ENCODE results near the gene SAP30BP.

Gene SAP30BP

DNA sequence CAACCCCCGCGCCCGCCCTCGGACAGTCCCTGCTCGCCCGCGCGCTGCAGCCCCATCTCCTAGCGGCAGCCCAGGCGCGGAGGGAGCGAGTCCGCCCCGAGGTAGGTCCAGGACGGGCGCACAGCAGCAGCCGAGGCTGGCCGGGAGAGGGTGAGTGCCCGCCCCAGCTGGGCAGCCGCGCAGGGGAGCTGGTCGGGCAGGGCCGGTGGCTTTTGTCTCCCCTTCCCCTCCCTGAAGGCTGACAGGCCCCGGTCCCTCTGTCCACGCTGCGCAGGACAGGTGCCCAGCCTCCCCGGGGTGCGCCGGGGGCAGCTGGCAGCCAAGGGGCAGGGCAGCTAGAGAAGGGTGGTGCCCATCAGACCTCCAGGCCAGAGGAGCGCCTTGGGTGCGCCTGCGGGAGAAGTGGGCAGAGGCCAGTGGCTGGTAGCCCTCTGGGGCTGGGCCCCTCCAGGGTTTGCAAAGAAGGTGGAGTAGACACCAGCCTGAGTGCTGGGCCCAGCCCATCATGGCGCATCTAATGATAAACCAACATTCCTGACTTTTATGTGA lies 54.4 kb downstream of the SAP30BP start:
- DNase-seq (ENCODE audit: low read depth), result no peak

DNA sequence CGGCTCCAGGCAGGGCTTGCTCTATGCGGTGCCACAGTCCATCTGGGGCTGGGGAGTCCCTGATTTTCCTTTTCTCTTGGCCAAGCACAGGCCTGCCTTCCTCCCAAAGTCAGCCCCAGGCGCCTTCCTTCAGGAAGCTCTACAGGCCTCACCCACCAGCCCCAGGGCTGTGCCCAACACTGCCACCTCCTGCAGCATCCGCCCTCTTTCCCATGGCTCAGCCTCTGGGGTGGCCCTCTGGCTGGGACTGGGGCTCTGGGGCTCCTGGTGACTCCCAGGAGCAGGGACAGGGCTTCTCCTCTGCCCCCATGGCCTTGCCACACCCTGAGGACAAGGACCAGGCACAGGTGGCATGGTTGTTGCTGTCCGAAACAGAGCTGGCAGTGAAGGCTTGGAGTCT lies 54.9 kb downstream of the SAP30BP start:
- no peak for DNase-seq (ENCODE audit: low read depth)

DNA sequence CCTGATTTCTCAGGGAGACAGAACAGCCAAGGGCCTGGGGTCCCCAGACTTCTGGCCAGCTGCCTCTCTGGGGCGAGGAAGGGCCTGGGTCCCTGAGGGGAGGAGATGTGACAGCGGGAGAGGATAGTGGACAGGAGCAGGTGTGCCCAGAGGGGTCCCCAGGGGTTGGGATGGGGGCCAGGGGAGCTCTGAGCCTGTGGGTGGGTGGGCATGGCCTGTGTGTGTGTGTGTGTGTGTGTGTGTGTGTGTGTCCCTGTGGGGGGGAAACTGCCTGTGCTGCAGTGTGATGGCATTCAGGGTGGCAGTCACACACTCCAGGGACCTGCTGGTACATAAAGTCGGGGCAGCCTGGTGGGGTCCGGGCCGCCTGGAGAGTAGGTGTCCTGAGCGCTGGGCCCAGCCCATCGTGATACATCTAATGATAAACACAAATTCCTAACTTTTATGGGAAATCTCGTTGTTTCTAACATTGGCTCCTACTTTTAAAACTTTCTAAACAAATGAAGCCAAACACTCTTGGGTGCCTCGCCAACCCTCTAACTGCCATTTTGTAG lies 55.5 kb downstream of the SAP30BP start:
- DNase-seq (ENCODE audit: low read depth), result no peak

DNA sequence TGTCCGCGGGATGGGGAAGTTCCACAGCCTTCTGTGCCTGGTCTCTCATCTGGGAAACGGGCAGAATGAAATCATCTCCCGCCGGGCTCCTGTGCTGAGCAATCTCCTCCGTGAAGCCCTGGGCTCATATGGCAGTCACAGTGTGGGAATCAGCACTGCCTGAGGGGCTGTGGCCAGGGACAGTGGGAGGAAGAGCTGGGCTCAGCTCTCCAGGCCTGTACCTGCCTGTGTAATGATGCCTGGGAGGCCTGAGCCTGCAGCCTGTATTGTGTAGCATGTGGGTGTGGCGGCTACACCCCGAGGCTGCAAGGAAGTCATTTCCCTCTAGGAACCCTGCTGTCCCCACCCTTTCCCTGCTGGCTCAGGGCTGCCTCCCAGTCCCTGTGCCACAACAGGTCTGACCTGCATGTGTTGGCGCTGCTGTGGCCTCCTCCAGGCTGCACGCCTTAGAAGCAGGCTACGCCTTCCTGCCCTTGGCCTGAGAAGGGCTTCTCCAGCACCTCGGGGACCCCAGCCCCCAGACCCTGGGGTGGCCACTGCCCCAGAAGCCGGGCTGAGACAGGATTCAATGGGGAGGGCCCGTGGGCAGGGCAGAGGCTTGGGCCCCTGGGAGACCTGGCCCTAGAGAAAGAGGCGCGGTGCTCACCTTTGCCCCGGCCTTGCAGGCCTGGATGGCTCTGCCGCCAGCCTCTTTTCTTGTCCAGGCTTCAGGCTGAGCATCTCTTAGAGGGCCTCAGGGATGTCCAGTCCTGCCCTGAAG lies 56.2 kb downstream of the SAP30BP start:
- DNase-seq (ENCODE audit: low read depth), result no peak

DNA sequence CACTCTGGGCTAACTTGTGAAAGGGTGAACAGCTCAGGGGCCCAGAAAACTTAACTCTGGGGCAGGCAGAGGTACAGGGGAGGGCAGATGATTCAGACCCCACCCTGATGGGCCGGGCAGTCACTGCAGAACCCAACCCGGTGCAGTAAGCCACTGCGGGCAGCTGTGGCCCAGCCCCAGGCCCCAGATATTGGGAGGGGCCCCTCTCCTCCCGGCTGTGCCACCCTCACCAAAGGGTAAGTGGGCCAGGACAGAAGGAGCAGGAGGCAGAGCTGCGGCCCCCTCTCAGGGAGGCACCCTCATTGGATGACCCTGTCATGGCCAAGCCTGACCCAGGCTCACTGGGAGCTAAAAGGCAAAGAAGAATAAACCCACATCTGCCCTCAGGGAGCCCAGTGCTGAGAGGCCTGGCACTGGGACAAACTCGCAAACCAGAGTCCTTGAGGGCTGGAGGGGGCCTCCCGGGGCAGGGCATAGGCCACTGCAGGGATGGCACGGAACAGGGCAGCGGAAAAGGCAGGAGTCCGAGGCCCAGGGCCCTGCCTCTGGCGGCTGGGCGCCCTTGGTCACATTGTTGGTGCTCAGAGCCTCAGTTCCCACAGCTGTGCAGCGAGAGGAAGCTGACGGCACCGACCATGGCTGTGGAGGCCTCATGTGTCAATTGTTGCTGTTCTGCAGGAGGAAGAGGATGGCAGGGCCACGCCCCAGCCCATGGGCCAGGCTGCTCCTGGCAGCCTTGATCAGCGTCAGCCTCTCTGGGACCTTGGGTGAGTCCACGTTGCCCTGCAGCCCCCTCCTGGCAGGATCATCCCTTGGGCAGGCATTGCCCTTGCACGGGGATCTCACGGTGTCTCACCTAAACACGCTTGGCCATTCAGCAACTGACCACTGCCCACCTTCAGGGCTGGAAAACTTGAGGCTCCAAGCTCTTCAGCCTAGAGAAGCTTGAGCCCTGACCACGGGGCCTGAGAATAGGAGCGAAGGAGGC lies 57.2 kb downstream of the SAP30BP start:
- no peak for DNase-seq (ENCODE audit: low read depth)

DNA sequence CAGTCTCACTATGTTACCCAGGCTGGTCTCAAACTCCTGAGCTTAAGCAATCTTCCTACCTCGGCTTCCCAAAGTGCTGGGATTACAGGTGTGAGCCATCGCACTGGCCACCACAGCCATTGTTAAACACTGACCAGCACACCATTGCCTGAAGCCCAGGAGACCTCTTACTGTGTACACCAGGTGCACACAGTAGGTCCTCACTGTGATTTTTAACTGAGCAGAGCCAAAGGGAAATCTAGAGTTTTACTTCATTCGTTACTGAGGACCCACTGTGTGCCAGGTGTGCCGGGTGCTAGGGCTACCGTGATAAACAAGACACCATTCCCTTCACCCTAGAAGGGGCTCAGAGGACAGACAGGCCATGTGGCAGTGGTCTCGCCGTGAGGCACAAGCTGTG lies 58.4 kb downstream of the SAP30BP start:
- no peak for DNase-seq (ENCODE audit: low read depth)

DNA sequence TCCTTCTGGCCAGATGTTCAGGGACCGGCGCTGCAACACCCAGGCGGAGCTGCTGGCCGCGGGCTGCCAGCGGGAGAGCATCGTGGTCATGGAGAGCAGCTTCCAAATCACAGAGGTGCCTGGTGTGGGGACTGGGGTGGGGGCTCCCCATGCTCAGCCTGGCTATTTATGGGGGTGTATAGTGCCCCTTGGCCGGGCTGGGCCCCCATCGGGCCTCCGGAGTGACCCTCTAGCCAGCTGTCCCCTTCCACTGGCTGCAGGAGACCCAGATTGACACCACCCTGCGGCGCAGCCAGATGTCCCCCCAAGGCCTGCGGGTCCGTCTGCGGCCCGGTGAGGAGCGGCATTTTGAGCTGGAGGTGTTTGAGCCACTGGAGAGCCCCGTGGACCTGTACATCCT lies 60.3 kb downstream of the SAP30BP start:
- DNase-seq (ENCODE audit: low read depth), result no peak

DNA sequence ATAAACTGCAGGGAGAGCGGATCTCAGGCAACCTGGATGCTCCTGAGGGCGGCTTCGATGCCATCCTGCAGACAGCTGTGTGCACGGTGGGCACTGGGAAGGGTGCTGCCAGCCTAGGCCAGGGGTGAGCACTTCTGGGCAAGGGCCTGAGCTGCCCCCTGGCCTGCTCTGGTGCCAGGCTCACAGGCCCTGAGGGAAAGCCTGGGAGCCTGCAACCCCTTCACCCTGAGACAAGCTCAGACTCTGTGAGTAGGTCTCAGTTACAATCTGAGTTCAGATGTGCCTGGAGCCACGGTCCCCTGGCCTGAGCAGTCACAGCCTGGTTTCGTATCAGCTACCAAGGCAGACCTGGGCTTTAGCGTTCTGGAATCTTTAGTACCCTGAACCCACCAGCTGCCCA lies 62.2 kb downstream of the SAP30BP start:
- no peak for DNase-seq (ENCODE audit: low read depth)

DNA sequence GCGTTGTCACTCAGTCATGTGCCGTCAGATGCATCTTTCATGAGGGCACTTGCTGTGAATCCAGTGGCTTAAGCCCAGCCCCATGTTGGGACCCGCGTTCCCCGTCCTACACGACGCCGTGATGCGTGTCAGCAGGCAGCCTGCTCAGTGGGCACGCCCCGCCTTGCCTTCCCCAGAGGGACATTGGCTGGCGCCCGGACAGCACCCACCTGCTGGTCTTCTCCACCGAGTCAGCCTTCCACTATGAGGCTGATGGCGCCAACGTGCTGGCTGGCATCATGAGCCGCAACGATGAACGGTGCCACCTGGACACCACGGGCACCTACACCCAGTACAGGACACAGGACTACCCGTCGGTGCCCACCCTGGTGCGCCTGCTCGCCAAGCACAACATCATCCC lies 62.9 kb downstream of the SAP30BP start:
- DNase-seq (ENCODE audit: low read depth), result no peak

DNA sequence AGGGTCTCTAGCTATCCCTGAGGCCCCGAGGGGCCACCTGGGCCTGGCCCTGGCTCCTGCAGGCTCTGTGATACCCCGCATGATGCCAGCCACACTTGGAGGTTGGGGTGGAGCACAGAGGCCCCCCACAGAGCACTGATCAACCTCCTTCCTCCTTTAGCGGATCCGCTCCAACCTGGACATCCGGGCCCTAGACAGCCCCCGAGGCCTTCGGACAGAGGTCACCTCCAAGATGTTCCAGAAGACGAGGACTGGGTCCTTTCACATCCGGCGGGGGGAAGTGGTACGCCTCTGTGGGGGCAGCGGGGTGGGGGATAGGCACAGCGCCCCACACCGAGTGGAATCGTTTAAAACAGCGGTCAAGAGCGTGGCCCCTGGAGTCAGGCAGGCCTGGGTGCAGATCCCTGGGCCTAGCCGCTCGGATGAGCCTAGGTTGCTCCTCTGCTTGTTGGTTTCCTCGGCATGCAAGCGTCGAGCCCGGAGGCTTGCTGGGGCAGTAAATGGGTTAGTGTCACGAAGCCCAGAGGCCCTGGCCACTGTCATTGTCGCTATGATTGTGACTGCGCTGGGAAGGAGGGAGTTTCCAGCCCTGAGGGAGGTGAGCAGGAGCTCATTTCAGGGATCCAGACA lies 64.1 kb downstream of the SAP30BP start:
- DNase-seq (ENCODE audit: low read depth), result no peak

DNA sequence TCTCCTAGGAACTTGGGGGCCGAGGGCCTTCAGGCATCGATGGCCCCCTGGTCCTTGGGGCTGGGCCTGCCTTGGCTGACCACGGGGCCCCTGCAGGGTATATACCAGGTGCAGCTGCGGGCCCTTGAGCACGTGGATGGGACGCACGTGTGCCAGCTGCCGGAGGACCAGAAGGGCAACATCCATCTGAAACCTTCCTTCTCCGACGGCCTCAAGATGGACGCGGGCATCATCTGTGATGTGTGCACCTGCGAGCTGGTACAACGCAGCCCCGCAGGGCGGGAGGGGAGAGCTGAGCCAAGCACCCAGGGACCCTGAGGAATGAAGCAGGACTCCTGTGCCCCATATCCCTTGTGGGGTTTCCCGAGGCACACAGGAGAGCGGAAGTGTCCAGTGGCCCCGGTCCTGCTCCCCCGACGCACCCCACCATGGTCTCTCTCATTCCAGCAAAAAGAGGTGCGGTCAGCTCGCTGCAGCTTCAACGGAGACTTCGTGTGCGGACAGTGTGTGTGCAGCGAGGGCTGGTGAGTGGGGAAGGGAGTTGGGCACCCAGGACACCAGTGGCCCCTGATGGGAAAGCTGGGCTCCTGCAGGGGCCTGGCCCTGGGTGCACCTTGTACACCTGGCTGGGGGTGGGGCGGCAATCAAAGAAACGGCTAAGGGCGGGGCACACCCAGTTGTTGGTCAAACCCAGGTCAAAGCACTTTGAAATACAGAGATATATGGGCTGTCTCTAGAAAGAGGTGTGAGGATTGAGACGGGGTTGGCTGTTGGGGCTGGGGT lies 64.8 kb downstream of the SAP30BP start:
- no peak for DNase-seq (ENCODE audit: low read depth)

DNA sequence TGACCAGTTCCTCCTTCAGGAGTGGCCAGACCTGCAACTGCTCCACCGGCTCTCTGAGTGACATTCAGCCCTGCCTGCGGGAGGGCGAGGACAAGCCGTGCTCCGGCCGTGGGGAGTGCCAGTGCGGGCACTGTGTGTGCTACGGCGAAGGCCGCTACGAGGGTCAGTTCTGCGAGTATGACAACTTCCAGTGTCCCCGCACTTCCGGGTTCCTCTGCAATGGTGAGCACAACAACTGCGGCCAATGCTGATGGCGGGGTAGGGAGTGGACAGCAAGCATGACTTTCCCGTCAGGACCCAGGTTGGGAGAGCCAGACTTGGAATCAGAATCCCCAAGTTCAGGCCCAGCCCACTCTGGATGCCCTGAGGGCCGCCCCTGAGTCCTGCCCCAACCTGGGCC lies 66.3 kb downstream of the SAP30BP start:
- DNase-seq (ENCODE audit: low read depth), result no peak

DNA sequence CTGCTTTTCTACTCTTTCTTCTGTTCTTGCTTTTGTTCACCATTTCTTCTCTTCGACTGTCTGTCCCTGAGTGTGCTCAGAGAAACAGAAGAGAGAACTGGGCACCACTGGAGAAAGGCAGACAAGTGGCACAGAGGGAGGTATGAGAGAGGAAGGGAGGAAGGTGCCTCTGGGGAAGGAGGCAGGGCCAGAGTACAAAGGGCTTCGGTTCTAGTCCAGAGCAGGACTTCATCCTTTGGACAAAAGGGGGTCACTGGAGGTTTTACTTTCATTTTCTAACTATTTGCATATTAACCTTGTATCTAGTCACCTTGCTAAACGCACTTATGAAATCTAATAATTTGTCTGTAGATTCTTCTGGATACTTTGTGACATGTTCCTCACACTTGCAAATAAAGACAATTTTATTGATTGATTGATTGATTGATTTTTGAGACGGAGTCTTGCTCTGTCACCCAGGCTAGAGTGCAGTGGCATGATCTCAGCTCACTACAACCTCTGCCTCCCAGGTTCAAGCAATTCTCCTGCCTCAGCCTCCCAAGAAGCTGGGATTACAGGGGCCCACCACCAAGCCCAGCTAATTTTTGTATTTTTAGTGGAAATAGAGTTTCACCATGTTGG lies 67.6 kb downstream of the SAP30BP start:
- no peak for DNase-seq (ENCODE audit: low read depth)

DNA sequence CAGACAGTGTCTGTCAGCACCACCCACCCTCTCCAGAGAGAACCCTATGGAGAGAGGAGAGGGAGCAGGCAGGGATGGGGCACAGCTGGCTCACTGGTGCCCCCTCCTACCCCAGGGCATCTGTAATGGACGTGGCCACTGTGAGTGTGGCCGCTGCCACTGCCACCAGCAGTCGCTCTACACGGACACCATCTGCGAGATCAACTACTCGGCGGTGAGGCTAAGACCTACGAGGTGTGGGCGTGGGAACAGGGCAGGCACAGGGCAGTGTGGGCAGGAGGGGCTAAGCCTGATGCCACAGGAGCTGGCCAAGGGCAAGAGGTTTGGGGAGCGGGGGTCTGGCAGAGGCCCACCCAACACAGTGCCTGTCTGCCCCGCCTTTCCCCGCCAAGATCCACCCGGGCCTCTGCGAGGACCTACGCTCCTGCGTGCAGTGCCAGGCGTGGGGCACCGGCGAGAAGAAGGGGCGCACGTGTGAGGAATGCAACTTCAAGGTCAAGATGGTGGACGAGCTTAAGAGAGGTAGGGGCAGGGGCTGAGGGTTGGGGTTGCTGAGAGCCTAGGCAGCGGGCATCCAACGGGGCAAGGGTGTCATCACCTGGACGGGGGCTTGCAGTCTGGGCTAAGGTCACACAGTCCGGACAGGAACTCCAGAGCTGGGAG lies 69.2 kb downstream of the SAP30BP start:
- DNase-seq (ENCODE audit: low read depth), result no peak

DNA sequence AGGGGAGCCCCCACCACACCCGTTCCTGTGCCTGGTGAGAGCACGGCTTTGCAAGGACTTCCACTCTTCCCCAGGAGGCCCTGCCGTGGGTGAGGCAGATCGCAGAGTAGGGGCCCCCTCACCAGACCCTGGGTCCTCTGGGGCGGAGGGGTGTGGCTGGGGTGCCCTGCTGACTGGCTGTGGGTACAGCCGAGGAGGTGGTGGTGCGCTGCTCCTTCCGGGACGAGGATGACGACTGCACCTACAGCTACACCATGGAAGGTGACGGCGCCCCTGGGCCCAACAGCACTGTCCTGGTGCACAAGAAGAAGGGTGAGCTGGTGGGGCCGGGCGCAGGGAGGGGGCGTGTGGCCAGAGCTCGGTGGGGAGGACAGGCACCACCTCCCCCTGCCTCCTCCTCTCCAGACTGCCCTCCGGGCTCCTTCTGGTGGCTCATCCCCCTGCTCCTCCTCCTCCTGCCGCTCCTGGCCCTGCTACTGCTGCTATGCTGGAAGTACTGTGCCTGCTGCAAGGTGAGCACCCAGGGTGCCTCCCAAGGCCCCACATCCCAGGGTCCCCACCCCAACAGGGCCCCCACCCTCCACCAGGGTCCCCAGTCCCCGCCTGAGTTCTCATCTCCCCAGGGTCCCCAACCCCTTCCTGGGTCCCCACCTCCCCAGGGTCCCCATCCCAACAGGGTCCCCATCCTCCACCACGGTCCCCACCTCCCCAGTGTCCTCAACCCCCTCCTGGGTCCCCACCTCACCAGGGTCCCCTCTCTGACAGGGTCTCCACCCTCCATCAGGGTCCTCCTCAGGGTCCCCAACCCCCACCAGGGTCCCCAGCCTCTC lies 70.2 kb downstream of the SAP30BP start:
- DNase-seq (ENCODE audit: low read depth), result no peak

DNA sequence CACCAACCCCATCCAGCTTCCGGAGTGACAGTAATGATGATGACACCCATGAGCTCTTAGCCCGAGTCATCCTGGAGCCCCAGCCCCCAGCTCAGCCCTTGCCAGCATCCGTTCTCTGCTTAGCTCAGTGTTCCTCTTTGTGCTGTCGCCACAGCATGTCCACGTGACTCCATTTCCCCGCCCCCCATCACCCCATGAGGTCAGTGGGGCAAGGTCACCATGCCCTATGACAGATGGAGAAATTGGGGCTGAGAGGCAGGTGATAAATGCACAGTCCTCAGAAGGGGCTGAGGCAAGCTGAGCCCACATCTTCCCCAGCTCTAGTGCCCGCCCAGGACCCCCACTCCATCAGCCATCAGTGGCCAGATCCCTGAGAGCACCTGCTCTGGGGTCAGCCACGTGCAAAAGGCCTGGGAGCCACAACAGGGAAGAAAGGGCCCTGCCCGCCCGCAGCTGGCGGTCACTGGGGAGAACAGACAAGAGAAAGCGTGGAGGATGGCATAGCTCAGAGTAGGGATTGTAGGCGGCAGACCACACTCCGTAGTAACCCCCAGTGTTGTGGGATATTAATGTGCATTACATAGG lies 71.2 kb downstream of the SAP30BP start:
- no peak for DNase-seq (ENCODE audit: low read depth)

DNA sequence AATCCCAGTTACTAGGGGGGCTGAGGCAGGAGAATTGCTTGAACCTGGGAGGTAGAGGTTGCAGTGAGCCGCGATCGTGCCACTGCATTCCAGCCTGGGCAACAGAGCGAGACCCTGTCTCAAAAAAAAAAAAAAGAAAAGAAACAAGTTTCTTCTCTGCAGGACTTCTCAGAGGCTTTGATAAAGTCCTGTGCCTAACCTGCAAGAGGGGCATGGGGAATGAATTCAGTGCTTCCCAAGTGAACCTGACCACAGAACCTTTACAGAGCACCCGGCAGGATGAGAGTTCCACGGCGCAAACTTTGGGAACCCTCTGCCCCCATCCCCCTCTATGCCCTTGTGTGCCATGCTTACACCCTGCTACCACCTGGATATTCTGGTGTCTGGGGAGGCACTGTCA lies 72.0 kb downstream of the SAP30BP start:
- no peak for DNase-seq (ENCODE audit: low read depth)

DNA sequence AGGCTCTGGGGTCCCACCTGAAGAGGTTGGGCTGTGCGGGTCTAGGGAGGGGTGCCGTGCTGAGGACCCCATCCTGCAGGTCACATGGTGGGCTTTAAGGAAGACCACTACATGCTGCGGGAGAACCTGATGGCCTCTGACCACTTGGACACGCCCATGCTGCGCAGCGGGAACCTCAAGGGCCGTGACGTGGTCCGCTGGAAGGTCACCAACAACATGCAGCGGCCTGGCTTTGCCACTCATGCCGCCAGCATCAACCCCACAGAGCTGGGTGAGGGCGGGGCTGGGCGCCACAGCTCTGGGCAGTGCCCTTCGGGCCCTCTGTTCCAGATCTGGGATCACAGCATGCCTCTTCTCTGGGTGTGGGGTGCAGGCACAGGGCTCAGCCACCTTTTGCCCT lies 72.7 kb downstream of the SAP30BP start:
- DNase-seq (ENCODE audit: low read depth), result no peak

DNA sequence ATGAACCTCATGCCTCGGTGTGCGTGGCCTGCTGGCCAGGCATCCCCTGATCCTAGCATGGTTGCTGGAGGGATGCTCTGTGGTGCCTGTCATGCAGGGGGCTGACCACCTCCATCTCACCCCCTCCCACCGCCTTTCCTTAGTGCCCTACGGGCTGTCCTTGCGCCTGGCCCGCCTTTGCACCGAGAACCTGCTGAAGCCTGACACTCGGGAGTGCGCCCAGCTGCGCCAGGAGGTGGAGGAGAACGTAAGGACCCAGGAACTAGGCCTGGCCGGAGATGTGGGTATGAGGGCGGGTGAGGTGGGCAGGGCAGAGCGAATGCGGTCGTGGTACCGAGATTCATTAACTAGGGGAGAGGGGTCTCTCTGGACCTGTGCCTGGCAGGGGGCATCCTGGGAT lies 73.1 kb downstream of the SAP30BP start:
- no peak for DNase-seq (ENCODE audit: low read depth)
